ENCODE data around the gene SPDYE18.
"Not testable (repeated sequence)": the region's sequence is repeated elsewhere in the genome, so short reads cannot be mapped to it uniquely, and the experiment has no call there.

- TF ChIP-seq, protein P1, sequence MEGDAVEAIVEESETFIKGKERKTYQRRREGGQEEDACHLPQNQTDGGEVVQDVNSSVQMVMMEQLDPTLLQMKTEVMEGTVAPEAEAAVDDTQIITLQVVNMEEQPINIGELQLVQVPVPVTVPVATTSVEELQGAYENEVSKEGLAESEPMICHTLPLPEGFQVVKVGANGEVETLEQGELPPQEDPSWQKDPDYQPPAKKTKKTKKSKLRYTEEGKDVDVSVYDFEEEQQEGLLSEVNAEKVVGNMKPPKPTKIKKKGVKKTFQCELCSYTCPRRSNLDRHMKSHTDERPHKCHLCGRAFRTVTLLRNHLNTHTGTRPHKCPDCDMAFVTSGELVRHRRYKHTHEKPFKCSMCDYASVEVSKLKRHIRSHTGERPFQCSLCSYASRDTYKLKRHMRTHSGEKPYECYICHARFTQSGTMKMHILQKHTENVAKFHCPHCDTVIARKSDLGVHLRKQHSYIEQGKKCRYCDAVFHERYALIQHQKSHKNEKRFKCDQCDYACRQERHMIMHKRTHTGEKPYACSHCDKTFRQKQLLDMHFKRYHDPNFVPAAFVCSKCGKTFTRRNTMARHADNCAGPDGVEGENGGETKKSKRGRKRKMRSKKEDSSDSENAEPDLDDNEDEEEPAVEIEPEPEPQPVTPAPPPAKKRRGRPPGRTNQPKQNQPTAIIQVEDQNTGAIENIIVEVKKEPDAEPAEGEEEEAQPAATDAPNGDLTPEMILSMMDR (IDR thresholded peaks at IDR 0.05; ENCODE audit: borderline replicate concordance, extremely low read depth, low read length, poor library complexity, severe bottlenecking): not testable (repeated sequence)
- TF ChIP-seq EZH2 (IDR thresholded peaks at IDR 0.05; ENCODE audit: borderline replicate concordance, low read depth, low read length, severe bottlenecking): not testable (repeated sequence)
Observed at GRCh38 chr7:77074786-77075396, 12.5 kb upstream of the SPDYE18 start.
